ENCODE measurements around the gene MYH9.

DNA sequence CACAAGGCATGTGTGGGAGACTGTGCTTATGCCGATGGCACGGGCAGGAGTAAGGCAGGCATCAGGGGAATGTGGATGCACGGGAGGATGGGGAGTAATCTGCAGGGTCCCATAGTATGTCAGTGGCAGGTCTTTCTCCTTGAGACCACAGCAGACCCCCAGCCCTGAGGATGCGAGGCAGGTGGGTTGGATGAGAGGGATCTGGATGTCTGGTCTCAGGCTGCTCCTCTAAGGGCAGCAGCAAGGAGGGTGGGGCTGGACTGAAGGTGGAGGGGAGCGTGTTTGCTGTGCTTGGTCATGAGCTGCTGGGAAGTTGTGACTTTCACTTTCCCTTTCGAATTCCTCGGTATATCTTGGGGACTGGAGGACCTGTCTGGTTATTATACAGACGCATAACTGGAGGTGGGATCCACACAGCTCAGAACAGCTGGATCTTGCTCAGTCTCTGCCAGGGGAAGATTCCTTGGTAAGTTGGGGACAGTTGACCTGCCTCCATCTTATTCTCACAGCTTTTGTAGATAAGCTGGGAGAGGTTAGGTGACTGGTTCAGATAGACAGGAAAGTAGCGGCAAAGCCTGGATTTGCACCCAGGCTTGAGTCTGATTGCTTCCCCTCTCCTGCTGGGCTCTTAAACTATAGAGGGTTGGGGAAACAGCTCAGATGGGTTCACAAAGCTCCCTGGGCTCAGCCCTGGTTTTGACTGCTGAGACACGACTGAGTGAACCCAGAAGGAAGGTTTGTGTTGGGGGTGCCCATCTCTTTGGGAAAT, 134.8 kb downstream of the MYH9 start, which contains the start of gene APOL1:
- TF ChIP-seq, protein P1, sequence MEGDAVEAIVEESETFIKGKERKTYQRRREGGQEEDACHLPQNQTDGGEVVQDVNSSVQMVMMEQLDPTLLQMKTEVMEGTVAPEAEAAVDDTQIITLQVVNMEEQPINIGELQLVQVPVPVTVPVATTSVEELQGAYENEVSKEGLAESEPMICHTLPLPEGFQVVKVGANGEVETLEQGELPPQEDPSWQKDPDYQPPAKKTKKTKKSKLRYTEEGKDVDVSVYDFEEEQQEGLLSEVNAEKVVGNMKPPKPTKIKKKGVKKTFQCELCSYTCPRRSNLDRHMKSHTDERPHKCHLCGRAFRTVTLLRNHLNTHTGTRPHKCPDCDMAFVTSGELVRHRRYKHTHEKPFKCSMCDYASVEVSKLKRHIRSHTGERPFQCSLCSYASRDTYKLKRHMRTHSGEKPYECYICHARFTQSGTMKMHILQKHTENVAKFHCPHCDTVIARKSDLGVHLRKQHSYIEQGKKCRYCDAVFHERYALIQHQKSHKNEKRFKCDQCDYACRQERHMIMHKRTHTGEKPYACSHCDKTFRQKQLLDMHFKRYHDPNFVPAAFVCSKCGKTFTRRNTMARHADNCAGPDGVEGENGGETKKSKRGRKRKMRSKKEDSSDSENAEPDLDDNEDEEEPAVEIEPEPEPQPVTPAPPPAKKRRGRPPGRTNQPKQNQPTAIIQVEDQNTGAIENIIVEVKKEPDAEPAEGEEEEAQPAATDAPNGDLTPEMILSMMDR (IDR thresholded peaks at IDR 0.05): no peak
- TF ChIP-seq POLR2A (IDR thresholded peaks at IDR 0.05): peak in 2 of 4 donors; percentile 23 to 64

Data from esophagus squamous epithelium (tissue), 4 donors.